Jurkat, Clone E6-1 (cell line): Measurements from ENCODE around the gene TLK2.
A peak's percentile ranks its signal among the peaks of the same experiment; 100 is the strongest.

Source experiments
- DNase-seq: peaks from one replicate; pipeline ENCODE4 v3.0.0-alpha.2; 2011; ENCODE audit warnings: low read depth, low spot score
- H3K4me3 ChIP-seq: 2 replicates; pipeline ENCODE4 v1.5.1; 2011; ENCODE audit warnings: mild to moderate bottlenecking, low read length, control low read depth, moderate library complexity

Gene TLK2

DNA sequence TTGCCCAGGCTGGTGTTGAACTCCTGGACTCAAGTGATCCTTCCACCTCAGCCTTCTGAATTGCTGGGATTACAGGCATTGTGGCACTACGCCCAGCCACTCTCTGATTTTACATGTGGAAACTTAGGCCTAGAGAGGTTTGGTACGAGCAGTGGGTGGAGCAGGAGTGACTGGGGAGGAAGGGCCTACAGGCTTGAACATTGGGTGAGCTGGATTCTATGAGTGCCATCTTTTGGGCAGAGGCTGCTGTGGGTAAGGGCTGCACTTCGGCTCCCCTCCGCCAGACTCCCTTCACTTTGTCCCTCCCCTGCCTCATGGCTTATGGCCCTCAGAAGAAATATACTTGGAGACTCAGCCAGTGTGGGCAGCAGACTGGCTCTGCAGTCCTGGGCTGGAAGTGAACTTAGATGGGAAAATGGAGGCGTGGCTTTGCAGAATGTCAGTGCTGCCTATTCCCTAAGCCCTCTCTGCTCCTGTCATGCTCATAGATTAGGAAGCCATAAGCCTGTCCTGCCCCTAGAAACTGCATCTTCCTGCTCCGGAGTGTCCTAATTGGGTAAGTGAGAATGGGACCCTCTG, 139.4 kb downstream of the TLK2 start:
- no peak for DNase-seq
- no peak overlapping the region for H3K4me3 ChIP-seq

DNA sequence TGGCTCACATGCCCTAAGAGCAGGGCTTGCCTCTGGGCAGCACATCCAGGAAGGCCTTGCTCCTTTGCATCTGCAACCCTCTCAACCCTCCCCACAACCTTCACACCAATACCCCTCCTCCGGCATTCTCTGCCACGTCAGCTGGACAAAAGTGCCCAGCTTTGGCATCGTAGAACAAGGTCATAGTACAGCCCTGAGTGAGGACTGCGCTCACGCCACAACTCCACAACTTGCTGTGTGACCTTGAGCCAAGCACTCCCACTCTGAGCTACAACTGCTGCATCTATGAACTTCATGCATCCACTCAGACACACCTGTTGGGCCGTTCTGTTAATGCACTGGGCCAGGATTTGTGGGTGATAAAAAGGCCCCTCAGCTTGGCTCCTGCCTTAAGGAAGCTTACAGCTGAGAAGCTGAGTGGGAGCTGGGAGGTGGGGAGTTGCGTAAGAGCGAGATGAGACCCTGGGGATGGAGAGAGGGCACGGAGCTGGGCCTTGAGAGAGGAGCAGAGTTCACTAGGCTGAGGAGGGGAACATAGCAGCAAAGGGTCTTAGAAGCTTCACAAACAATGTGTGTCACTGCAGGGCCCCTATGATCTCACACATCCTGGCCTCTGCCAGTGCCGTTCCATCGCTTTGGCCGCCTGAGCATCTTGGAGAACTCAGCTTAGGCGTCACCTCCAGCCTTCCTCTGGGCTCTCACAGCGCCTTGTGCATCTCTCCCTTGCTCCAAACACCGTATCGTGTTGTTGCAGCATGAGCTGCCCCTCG, 140.2 kb downstream of the TLK2 start:
- no peak overlapping the region for H3K4me3 ChIP-seq
- no peak for DNase-seq

- DNase-seq: no peak
- no peak overlapping the region for H3K4me3 ChIP-seq
Observed at GRCh38 chr17:62619417-62620155, 141.0 kb downstream of the TLK2 start.

- no peak overlapping the region for H3K4me3 ChIP-seq
- DNase-seq: no peak
Observed at GRCh38 chr17:62621223-62621622, 142.6 kb downstream of the TLK2 start.

DNA sequence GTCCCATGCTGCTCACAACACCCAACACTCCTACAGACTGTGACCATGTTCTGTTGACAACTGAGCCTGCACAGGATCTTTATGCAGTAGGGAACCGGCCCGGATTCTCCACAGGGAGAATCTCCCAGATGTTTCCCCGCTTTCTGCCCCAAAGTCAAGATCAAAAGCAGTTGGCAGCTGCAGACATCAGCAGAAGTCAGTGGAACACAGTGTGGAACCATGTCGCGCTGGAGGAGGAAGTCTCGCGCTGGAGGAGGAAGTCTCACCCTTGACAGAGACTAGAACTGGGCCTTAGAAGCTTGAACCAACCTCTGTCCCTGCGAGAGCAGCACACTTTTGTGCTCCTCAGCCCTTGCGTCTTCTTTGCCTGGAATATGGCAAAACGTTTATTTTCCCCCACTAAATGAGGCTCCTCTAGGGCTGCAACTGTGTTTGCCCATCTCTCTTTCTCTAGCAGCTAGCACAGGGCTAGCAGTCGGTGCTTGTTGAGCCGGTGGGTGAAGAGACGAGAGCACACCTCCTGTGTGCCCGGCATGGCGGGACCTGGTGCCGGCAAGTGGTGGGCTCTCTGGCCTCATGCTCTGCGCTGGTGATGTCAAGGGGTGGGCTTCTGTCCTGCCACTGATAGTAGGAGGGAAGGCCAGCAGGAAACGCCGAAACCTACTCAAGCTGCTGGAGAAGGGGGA, 146.7 kb downstream of the TLK2 start:
- H3K4me3 ChIP-seq: no peak overlapping the region
- no peak for DNase-seq

- H3K4me3 ChIP-seq: no peak overlapping the region
- no peak for DNase-seq
Observed at GRCh38 chr17:62625870-62626200, 147.2 kb downstream of the TLK2 start.

DNA sequence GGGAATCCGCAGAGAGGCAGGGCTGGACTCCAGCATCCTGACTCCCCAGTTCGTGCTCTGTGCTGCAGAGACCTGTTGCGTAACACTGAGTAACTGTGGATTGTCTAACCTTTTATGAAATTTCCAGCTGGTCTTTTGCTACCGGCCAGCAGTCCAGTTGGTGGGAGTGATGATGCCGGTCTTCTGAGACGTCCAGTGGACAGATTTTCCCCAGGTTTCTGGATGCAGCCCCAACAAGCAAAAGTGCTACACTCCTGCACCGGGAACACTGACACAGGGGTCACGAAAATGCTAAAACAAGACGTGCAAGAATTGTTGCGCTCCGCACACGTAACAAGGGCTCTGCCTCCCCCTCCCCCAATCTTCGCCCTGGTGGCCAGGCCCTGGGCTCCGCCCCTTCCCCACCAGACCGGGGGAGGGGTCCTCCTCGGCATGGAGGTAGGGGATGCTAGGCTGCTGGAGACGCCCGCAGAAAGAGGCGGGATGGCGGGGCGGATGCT, 148.1 kb downstream of the TLK2 start:
- H3K4me3 ChIP-seq: peak overlapping the region; percentile 65
- DNase-seq: no peak

DNA sequence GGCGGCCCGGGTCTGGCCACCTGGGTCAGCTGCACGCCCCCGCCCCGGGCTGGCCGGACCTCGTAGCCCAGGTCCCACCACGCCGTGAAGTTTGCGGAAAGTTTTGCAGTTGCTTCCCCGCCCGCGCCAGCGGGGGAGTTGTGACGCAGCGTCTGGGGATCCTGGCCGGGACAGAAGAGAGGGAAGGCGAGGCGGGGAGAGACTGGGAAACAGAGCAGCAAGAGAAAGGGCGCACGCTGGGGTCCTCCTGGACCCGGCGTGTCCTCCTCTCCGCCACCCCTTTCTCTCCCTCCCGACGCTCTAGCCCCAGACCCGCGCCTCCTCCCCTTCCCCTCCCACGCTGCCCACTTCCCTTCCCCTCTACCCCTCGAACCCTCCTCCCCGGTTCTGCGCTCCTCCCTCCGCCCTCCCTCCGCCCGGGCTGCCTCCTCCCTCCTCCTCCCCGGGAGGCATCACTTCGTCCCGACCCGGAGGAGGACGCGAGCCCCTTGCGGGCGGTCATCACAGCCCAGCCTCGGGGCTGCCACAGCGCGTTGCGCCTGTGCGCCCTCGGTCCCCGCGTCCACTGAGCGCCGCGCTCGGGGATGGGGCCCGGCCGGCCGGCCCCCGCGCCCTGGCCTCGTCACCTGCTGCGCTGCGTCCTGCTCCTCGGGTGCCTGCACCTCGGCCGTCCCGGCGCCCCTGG, 148.7 kb downstream of the TLK2 start, which contains the start of gene MRC2:
MRC2 (plus strand) TSS at position 452 of the 685 bp plus-strand sequence; CDS start at position 585, 133 bp downstream.
- peak within 1 kb of the TSS; percentile 65 for H3K4me3 ChIP-seq
- DNase-seq: peak; percentile 55

DNA sequence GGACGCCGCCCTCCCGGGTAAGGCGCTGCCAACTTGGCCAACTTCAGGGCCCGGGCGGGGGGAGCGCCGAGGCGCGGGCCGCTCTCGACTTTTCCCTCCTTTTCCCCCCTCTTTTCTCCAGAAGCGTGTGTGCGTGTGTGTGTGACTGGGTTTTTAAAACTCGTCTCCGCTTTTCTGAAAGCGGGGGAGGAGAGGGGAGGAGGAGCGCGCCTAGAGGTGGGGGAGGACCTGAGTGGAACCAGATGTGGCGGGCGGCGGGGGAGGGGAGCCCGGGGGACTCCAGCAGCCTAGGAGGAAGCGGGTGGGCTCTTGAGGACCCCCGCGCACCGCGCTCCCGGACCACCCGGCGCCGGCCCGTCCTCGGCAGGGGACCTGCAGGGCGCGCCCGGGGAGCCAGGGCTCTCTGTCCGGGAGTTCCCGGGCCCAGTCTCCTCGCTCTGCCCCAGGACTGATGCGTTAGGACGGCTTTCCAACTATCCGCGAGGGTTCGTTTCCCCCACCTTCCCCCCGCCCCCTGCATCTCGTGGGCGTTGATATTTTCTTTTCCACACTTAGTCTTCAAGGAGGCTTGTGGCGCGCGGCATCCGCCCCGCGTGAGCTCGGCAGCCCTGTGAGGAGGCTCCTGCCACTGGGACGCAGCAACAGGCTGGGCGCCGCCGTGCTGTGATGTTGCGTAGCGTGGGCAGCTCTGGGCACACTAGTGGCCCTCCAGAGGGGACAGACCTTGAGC, 149.4 kb downstream of the TLK2 start:
- H3K4me3 ChIP-seq: peak overlapping the region; percentile 65
- peak; percentile 40 for DNase-seq

- peak overlapping the region; percentile 65 for H3K4me3 ChIP-seq
- DNase-seq: no peak
Observed at GRCh38 chr17:62628831-62629555, 150.4 kb downstream of the TLK2 start.

- H3K4me3 ChIP-seq: no peak overlapping the region
- DNase-seq: no peak
Observed at GRCh38 chr17:62629556-62630364, 151.1 kb downstream of the TLK2 start.

GRCh38 chr17:62630365-62631085, 151.9 kb downstream of the TLK2 start:
- DNase-seq: no peak
- no peak overlapping the region for H3K4me3 ChIP-seq

DNA sequence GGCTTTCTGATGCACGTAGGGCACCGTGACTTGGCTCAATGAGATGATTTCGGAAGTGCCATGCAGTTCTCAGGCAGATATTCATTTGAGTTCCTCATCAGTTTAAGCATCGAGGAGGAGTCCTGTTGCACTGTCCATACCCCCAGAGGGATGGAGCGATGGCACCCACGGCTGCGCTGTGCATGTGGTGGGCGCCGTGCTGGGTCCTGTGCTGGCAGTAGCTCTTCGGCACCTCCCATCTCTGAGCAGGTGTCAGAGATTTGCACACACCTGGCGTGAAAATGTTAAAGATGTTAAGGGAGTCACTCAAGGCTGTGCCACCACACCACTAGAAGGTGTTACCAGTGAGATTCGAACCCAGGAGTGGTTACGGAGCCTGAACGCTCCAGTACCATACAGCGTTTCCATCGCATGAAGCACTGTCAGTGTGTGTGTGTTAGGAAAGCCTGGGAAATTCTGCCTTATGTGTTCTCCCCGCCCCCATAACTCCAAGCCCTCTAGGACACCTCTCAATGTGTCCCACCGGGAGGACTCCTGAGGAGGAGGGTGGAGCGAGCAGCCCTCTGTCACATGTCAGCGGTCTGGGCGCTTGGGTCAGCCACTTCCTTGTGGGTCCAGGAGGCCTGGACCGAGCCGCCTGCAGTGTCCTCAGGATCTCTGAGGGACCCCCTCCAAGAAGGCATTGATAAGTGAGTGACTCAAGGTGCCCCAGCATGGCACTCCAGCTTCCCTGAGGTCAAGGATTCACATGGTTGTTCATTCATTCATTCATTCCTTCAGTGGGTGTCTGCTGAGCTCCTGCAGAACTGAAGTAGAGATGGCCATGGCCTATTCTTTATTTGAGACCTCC, 152.7 kb downstream of the TLK2 start:
- H3K4me3 ChIP-seq: no peak overlapping the region
- DNase-seq: no peak

DNA sequence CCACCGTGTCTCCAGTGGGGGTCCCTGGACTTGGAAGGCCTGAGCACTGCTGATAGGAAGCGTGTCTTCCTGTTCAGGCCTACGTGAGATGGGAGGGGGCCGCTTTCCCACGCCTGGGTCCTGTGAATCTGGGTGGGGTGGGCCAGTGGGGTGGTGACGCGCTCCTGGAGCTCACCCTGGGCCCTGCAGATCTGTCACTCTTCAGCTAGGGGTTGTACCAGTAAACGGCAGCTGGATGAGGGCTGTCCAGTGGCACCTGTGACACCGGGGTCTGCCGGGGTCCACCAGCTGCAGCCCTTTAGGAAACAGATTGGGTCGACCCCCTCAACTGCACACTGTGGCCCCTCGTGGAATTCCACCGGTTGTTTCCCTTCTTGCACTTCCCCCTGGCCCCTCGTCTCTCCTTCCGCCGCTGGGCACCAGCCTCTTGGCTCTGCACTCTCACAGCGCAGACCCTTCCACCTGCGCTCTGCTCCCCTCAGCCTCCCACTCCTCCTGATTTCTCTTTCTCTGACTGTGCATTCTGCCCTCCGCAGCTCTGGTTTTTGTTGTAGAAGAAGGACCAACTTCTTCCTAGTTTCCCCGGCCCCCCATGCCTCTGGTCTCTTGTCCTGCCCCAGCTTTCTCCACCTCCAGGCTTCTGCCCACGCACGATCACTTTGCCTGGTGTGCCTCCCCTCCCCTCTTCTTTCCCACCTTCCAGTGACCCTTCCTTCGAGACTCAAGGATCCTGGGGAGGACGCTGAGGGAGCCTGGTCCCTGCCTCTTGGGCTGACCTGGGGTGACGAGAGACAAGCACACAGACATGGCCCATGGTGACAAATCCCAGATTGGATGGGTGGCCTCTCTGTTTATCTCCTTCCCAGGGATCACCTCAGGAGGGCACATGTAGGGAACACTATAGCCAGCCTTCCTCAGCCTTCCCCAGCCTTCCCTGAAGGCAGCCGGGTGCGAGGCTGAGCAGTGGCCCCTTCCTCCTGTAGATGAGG, 153.6 kb downstream of the TLK2 start:
- DNase-seq: no peak

More for the DNA sequence above, 153.6 kb downstream of the TLK2 start:
- H3K4me3 ChIP-seq: no peak overlapping the region
